Activated CD4-positive, alpha-beta T cell treated with anti-CD3 and anti-CD28 coated beads for 36 hours (primary cell): ENCODE measurements around the gene ADGRD2. TPM values are rescaled to one million over a fixed set of nuclear protein-coding genes. Genes with fewer than 3 reads are reported as not detected.

Experiments used
- ATAC-seq: fragments of 200-7000 bp; cut with Tn5 transposase; one replicate; pipeline ENCODE4 v1.10.0; 2021; ENCODE audit warnings: mild to moderate bottlenecking, moderate library complexity
- CTCF ChIA-PET: fragments of 350-600 bp; sonication (Branson Sonifier 250); formaldehyde crosslinking; loops from one replicate; lab custom pipeline; 2021; ENCODE audit warnings: antibody characterized with exemption; lab: Charles Lee
- POLR2A ChIA-PET: fragments of 350-600 bp; sonication (Branson Sonifier 250); formaldehyde crosslinking; loops from one replicate; lab custom pipeline; 2021; ENCODE audit warnings: antibody characterized with exemption, inconsistent platforms; lab: Charles Lee
- DNase-seq: peaks from one replicate; pipeline ENCODE4 v3.0.0-alpha.2; 2020
- H3K27ac Mint-ChIP-seq: one replicate; pipeline ENCODE4 v1.8.0; 2021; ENCODE audit warnings: mixed read lengths
- H3K27me3 Mint-ChIP-seq: one replicate; pipeline ENCODE4 v1.8.0; 2021; ENCODE audit warnings: mixed read lengths
- H3K36me3 Mint-ChIP-seq: one replicate; pipeline ENCODE4 v1.8.0; 2021; ENCODE audit warnings: low read depth, mixed read lengths
- H3K4me1 Mint-ChIP-seq: one replicate; pipeline ENCODE4 v1.8.0; 2021; ENCODE audit warnings: mixed read lengths
- H3K4me3 Mint-ChIP-seq: one replicate; pipeline ENCODE4 v1.8.0; 2021; ENCODE audit warnings: mild to moderate bottlenecking, moderate library complexity, mixed read lengths
- H3K9me3 Mint-ChIP-seq: one replicate; pipeline ENCODE4 v1.8.0; 2021; ENCODE audit warnings: low read depth, mixed read lengths
- intact Hi-C, 2 experiments: fragments of 100-400 bp; cut with DNase I in 1 of 2; cut with micrococcal nuclease in 1 of 2; formaldehyde crosslinking; loops; one replicate each; pipeline versions ENCODE4 v1.14.2 to v1.15.1; 2022 to 2024; cut with DNase I, micrococcal nuclease
- total RNA-seq, 2 experiments: library from RNA; stranded (reverse); gene quantifications; one replicate each; pipeline ENCODE4 v1.2.3, GENCODE V29; 2021

The ADGRD2 gene
- total RNA-seq, 2 experiments from 2014 or later: not detected

- Mint-ChIP-seq H3K9me3 (no peaks in the 10 kb centered on the region), H3K4me3 (no peak overlapping the region), H3K36me3 (no peaks in the 10 kb centered on the region), H3K4me1 (no peaks in the 10 kb centered on the region), H3K27ac (no peak overlapping the region), H3K27me3 (peaks cover 16% of the 10 kb centered on the region)
- DNase-seq (peak; percentile 26), ATAC-seq (no peak)
- ChIA-PET CTCF (no interaction called here), POLR2A (interaction anchor here (0.7 kb wide), 1 partner anchor 453 kb away, joined by 3 read pairs; no protein-coding TSS in a partner anchor)
- intact Hi-C loops: no loop called here
Measured at GRCh38 chr9:124475158-124475867, 25.1 kb downstream of the ADGRD2 start.

GRCh38 chr9:124475868-124476690 lies 25.8 kb downstream of the ADGRD2 start:
- ChIA-PET CTCF (no interaction called here), POLR2A (interaction anchor here (0.7 kb wide), 1 partner anchor 454 kb away, joined by 3 read pairs; no protein-coding TSS in a partner anchor)
- Mint-ChIP-seq H3K27ac (no peak overlapping the region), H3K36me3 (no peaks in the 10 kb centered on the region), H3K27me3 (peaks cover 16% of the 10 kb centered on the region), H3K9me3 (no peaks in the 10 kb centered on the region), H3K4me1 (no peaks in the 10 kb centered on the region), H3K4me3 (no peak overlapping the region)
- no peak for ATAC-seq
- no peak for DNase-seq
- intact Hi-C loops: no loop called here

GRCh38 chr9:124477211-124477647 lies 27.0 kb downstream of the ADGRD2 start:
- Mint-ChIP-seq H3K27ac (no peak overlapping the region), H3K36me3 (no peaks in the 10 kb centered on the region), H3K4me1 (no peaks in the 10 kb centered on the region), H3K27me3 (peaks cover 16% of the 10 kb centered on the region), H3K9me3 (no peaks in the 10 kb centered on the region), H3K4me3 (no peak overlapping the region)
- intact Hi-C loops: no loop called here
- peak; percentile 43 for ATAC-seq
- peak; percentile 22 for DNase-seq
- POLR2A ChIA-PET: no interaction called here
- CTCF ChIA-PET: no interaction called here

- Mint-ChIP-seq H3K27ac (no peak overlapping the region), H3K9me3 (no peaks in the 10 kb centered on the region), H3K27me3 (peaks cover 16% of the 10 kb centered on the region), H3K4me1 (no peaks in the 10 kb centered on the region), H3K36me3 (no peaks in the 10 kb centered on the region), H3K4me3 (no peak overlapping the region)
- ATAC-seq (peak; percentile 21), DNase-seq (no peak)
- CTCF ChIA-PET: no interaction called here
- POLR2A ChIA-PET: no interaction called here
- intact Hi-C loops: no loop called here
Measured at GRCh38 chr9:124477648-124478285, 27.5 kb downstream of the ADGRD2 start.

GRCh38 chr9:124478354-124478753 lies 28.1 kb downstream of the ADGRD2 start:
- H3K27ac Mint-ChIP-seq: no peak overlapping the region
- no peak overlapping the region for H3K4me3 Mint-ChIP-seq
- intact Hi-C loops: no loop called here
- ChIA-PET POLR2A (no interaction called here), CTCF (no interaction called here)
- no peaks in the 10 kb centered on the region for H3K4me1 Mint-ChIP-seq
- H3K27me3 Mint-ChIP-seq: peaks cover 18% of the 10 kb centered on the region
- no peaks in the 10 kb centered on the region for H3K36me3 Mint-ChIP-seq
- no peaks in the 10 kb centered on the region for H3K9me3 Mint-ChIP-seq
- DNase-seq (no peak), ATAC-seq (no peak)

GRCh38 chr9:124479371-124479770 lies 29.1 kb downstream of the ADGRD2 start:
- ATAC-seq: no peak
- no peak overlapping the region for H3K4me3 Mint-ChIP-seq
- H3K27me3 Mint-ChIP-seq: peaks cover 16% of the 10 kb centered on the region
- ChIA-PET POLR2A (no interaction called here), CTCF (no interaction called here)
- no peak for DNase-seq
- H3K27ac Mint-ChIP-seq: no peak overlapping the region
- no peaks in the 10 kb centered on the region for H3K9me3 Mint-ChIP-seq
- intact Hi-C loops: no loop called here
- no peaks in the 10 kb centered on the region for H3K4me1 Mint-ChIP-seq
- H3K36me3 Mint-ChIP-seq: no peaks in the 10 kb centered on the region

- ATAC-seq (no peak), DNase-seq (no peak)
- no peaks in the 10 kb centered on the region for H3K36me3 Mint-ChIP-seq
- ChIA-PET CTCF (no interaction called here), POLR2A (no interaction called here)
- H3K4me3 Mint-ChIP-seq: no peak overlapping the region
- no peaks in the 10 kb centered on the region for H3K9me3 Mint-ChIP-seq
- intact Hi-C loops: no loop called here
- H3K27ac Mint-ChIP-seq: no peak overlapping the region
- H3K4me1 Mint-ChIP-seq: no peaks in the 10 kb centered on the region
- H3K27me3 Mint-ChIP-seq: peaks cover 16% of the 10 kb centered on the region
Measured at GRCh38 chr9:124479947-124480620, 29.8 kb downstream of the ADGRD2 start.

GRCh38 chr9:124480621-124480981 lies 30.4 kb downstream of the ADGRD2 start:
- no peak overlapping the region for H3K4me3 Mint-ChIP-seq
- no peaks in the 10 kb centered on the region for H3K36me3 Mint-ChIP-seq
- no peaks in the 10 kb centered on the region for H3K4me1 Mint-ChIP-seq
- DNase-seq: peak; percentile 42
- peaks cover 16% of the 10 kb centered on the region for H3K27me3 Mint-ChIP-seq
- no peak overlapping the region for H3K27ac Mint-ChIP-seq
- peak; percentile 62 for ATAC-seq
- POLR2A ChIA-PET: no interaction called here
- intact Hi-C loops: no loop called here
- CTCF ChIA-PET: interaction anchor here (0.8 kb wide), 1 partner anchor 31 kb away, joined by 3 read pairs; no protein-coding TSS in a partner anchor
- no peaks in the 10 kb centered on the region for H3K9me3 Mint-ChIP-seq

GRCh38 chr9:124481115-124481514 lies 30.9 kb downstream of the ADGRD2 start:
- ATAC-seq (no peak), DNase-seq (no peak)
- Mint-ChIP-seq H3K4me3 (no peak overlapping the region), H3K36me3 (no peaks in the 10 kb centered on the region), H3K9me3 (no peaks in the 10 kb centered on the region), H3K27me3 (peaks cover 16% of the 10 kb centered on the region), H3K27ac (no peak overlapping the region), H3K4me1 (no peaks in the 10 kb centered on the region)
- intact Hi-C loops: no loop called here
- POLR2A ChIA-PET: no interaction called here
- CTCF ChIA-PET: interaction anchor here (0.8 kb wide), 1 partner anchor 31 kb away, joined by 3 read pairs; no protein-coding TSS in a partner anchor

- DNase-seq (no peak), ATAC-seq (no peak)
- H3K4me3 Mint-ChIP-seq: no peak overlapping the region
- peaks cover 13% of the 10 kb centered on the region for H3K27me3 Mint-ChIP-seq
- H3K27ac Mint-ChIP-seq: no peak overlapping the region
- H3K36me3 Mint-ChIP-seq: no peaks in the 10 kb centered on the region
- H3K9me3 Mint-ChIP-seq: no peaks in the 10 kb centered on the region
- ChIA-PET CTCF (no interaction called here), POLR2A (no interaction called here)
- intact Hi-C loops: no loop called here
- no peaks in the 10 kb centered on the region for H3K4me1 Mint-ChIP-seq
Measured at GRCh38 chr9:124482431-124483031, 32.3 kb downstream of the ADGRD2 start.

- Mint-ChIP-seq H3K36me3 (no peaks in the 10 kb centered on the region), H3K9me3 (no peaks in the 10 kb centered on the region), H3K27ac (no peak overlapping the region), H3K4me3 (no peak overlapping the region), H3K27me3 (peaks cover 12% of the 10 kb centered on the region), H3K4me1 (no peaks in the 10 kb centered on the region)
- ChIA-PET CTCF (no interaction called here), POLR2A (no interaction called here)
- no peak for DNase-seq
- intact Hi-C loops: no loop called here
- ATAC-seq: no peak
Measured at GRCh38 chr9:124483481-124483880, 33.2 kb downstream of the ADGRD2 start.
